GM12878 (cell line): Measurements from ENCODE around the gene CRTC1. TPM values are rescaled to one million over a fixed set of nuclear protein-coding genes. Genes with fewer than 3 reads are reported as not detected.
A peak's percentile ranks its signal among the peaks of the same experiment; 100 is the strongest.

Experiments used
- ATAC-seq: fragments of 200-7000 bp; cut with Tn5 transposase; 3 replicates; pipeline ENCODE4 v1.9.1; 2020; ENCODE audit warnings: mild to moderate bottlenecking, moderate library complexity
- BruUV-seq: library from RNA; stranded (reverse); fragments of 400-500 nt; replicated peaks from 2 replicates; lab custom pipeline; 2021; lab: Mats Ljungman, UMichigan
- CTCF ChIA-PET: fragments of 300-600 bp; sonication (Branson Sonifier 250); formaldehyde crosslinking; extraction: SDS; loops from one replicate; lab custom pipeline; 2021; ENCODE audit warnings: inconsistent platforms; lab: Yijun Ruan, JAX
- POLR2A ChIA-PET: fragments of 350-600 bp; formaldehyde crosslinking; extraction: SDS; loops from one replicate; lab custom pipeline; 2021; ENCODE audit warnings: inconsistent platforms; lab: Charles Lee
- RAD21 ChIA-PET: fragments of 300-600 bp; sonication (Branson Sonifier 250); formaldehyde crosslinking; loops from one replicate; lab custom pipeline; 2023; ENCODE audit warnings: antibody characterized with exemption; ENCODE audit not compliant: unreplicated experiment; lab: Charles Lee
- SMC1A ChIA-PET: fragments of 300-600 bp; sonication (Branson Sonifier 250); formaldehyde crosslinking; loops from one replicate; lab custom pipeline; 2023; ENCODE audit not compliant: unreplicated experiment, uncharacterized antibody; lab: Charles Lee
- DNase-seq: peaks from one replicate; pipeline ENCODE4 v3.0.0-alpha.2; 2011; ENCODE audit warnings: low read depth, low spot score
- FAIRE-seq: peaks from 3 replicates; lab custom pipeline; 2011; peaks lifted over from hg19 to GRCh38; lab: Jason Lieb, UNC
- H2AFZ ChIP-seq: 2 replicates; pipeline ENCODE4 v1.6.0; 2011; ENCODE audit warnings: low read depth, low read length, control low read depth; ENCODE audit not compliant: control insufficient read depth
- H3K27ac ChIP-seq: 2 replicates; pipeline ENCODE4 v1.5.1; 2011; ENCODE audit warnings: control low read depth; ENCODE audit not compliant: control insufficient read depth, insufficient read depth
- H3K27me3 ChIP-seq, 2 experiments: replicated peaks in 1 of 2; 2 replicates each; pipeline versions ENCODE4 v1.6.0 to v1.6.1; 2011; ENCODE audit warnings: low read length in 1 of 2; ENCODE audit not compliant: control insufficient read depth in 2 of 2, insufficient read depth in 2 of 2
- H3K36me3 ChIP-seq, 2 experiments: 2 replicates each; pipeline ENCODE4 v1.5.1; 2011; ENCODE audit warnings: low read length in 1 of 2; ENCODE audit not compliant: control insufficient read depth in 2 of 2, insufficient read depth in 2 of 2
- H3K4me1 ChIP-seq: 2 replicates; pipeline ENCODE4 v1.6.1; 2011; ENCODE audit warnings: mild to moderate bottlenecking, low read length, moderate library complexity, mixed read lengths; ENCODE audit not compliant: control insufficient read depth, insufficient read depth
- H3K4me2 ChIP-seq: 2 replicates; pipeline ENCODE4 v1.6.0; 2011; ENCODE audit warnings: control low read depth; ENCODE audit not compliant: control insufficient read depth, insufficient read depth
- H3K4me3 ChIP-seq: fragments of 200-600 bp; sonication (generic); 2 replicates; pipeline ENCODE4 v1.5.1; 2016
- H3K79me2 ChIP-seq: 2 replicates; pipeline ENCODE4 v1.6.0; 2011; ENCODE audit warnings: low read length; ENCODE audit not compliant: control insufficient read depth, insufficient read depth
- H3K9ac ChIP-seq: 2 replicates; pipeline ENCODE4 v1.8.0; 2011; ENCODE audit warnings: low read length, control low read depth, mixed read lengths; ENCODE audit not compliant: control insufficient read depth, insufficient read depth
- H3K9me3 ChIP-seq: replicated peaks from 3 replicates; pipeline ENCODE4 v1.5.1; 2011; ENCODE audit warnings: mild to moderate bottlenecking, low read length; ENCODE audit not compliant: control insufficient read depth, insufficient read depth
- H4K20me1 ChIP-seq: 2 replicates; pipeline ENCODE4 v1.6.0; 2011; ENCODE audit not compliant: control insufficient read depth, insufficient read depth
- EGR1 ChIP-seq, 2 experiments: IDR thresholded peaks; 1 replicate in 1 of 2; 2 replicates in 1 of 2; pipeline ENCODE4 v1.6.1; 2011 to 2012; ENCODE audit warnings: low read depth in 2 of 2, low read length in 2 of 2, borderline replicate concordance in 1 of 2, mild to moderate bottlenecking in 1 of 2, moderate library complexity in 1 of 2
- NFYB ChIP-seq: IDR thresholded peaks from 2 replicates; pipeline ENCODE4 v1.6.1; 2011; ENCODE audit warnings: low read depth, mild to moderate bottlenecking, low read length, improper control_type of control experiment, moderate library complexity; ENCODE audit not compliant: insufficient read depth
- STAT3 ChIP-seq: IDR thresholded peaks from 2 replicates; pipeline ENCODE4 v1.6.1; 2011; ENCODE audit warnings: low read depth, low read length, improper control_type of control experiment
- WGBS: methylation state at CpG from one replicate; pipeline ENCODE4 v1.1.6; 2016; ENCODE audit warnings: low lambda C conversion rate; ENCODE audit not compliant: insufficient replicate concordance, insufficient coverage; ENCODE audit errors: missing lambda C conversion rate; 5-methylcytosine and 5-hydroxymethylcytosine counted together
- in situ Hi-C: fragments of 300-500 bp; cut with MboI; formaldehyde crosslinking; loops from 9 replicates; pipeline ENCODE4 v1.14.3; 2018; ENCODE audit warnings: mixed read lengths
- intact Hi-C: fragments of 100-400 bp; cut with micrococcal nuclease; formaldehyde crosslinking; loops from one replicate; pipeline ENCODE4 v1.14.2; 2022; ENCODE audit not compliant: unreplicated experiment
- polyA plus RNA-seq, 11 experiments: library from polyadenylated mRNA; depleted of rRNA in 4 of 11; unstranded in 6 of 11; stranded (reverse) in 5 of 11; fragments of >200 nt; fragmentation: Nextera tagmentation in 4 of 11; fragmentation: Illumina TruSeq in 1 of 11; extraction: Ambion mirVana in 4 of 11; extraction: Trizol in 1 of 11; gene quantifications; 1 replicate in 1 of 11; 2 replicates in 10 of 11; pipeline versions ENCODE4 v1.2.1 to v1.2.3, GENCODE V29; 2011 to 2016; ENCODE audit warnings: inconsistent platforms in 2 of 11, missing spikeins in 2 of 11, low read depth in 1 of 11
- total RNA-seq, 4 experiments: library from RNA; depleted of rRNA in 3 of 4; stranded (reverse); fragments of >200 nt in 3 of 4; fragmentation: Illumina TruSeq in 1 of 4; extraction: Trizol in 1 of 4; gene quantifications; 2 replicates each; pipeline versions ENCODE4 v1.2.1 to v1.2.3, GENCODE V29; 2013 to 2021
- TF ChIP-seq, protein P1 (sequence below): fragments of 450-650 bp; IDR thresholded peaks from 2 replicates; pipeline ENCODE4 v1.6.1; 2016; ENCODE audit warnings: mild to moderate bottlenecking

CRTC1 gene
- total and polyA plus RNA-seq, 10 of the 15 experiments (the other 5 are each of a cell fraction or from before 2014, with no cell fraction given), result 0.02 to 4.6 (median 1.1) TPM; not detected in 1

DNA sequence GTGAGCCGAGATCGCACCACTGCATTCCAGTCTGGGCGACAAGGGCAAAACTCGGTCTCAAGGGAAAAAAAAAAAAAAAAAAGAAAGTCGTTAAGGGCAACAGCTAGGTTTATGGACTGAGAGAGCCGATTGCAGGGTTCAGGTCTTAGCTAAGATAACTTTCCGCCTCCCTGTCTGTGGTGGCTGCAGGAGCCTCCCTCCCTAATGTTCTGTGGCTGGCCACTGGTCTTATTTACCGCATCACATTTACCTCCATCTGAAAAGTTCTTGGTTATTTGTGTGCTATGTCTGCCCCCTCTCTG is 722 bp upstream of the CRTC1 start:
- POLR2A ChIA-PET, result interaction anchor here (0.6 to 1.0 kb wide), 5 partner anchors 93 to 551 kb away, joined by 3 to 6 read pairs (median 3); partner anchors contain the start of genes COPE and DDX49
- ATAC-seq, result no peak; the same call in 2 of the 3 replicates
- H3K27ac ChIP-seq, result no peak overlapping the region
- in situ Hi-C loops, result no loop called here
- H3K4me2 ChIP-seq, result peak overlapping the region; percentile 98
- BruUV-seq, result no TSS peak
- CTCF ChIA-PET, result interaction anchor here (0.6 to 2.1 kb wide), 5 partner anchors 53 to 240 kb away, joined by 3 to 6 read pairs (median 3); partner anchors contain the start of gene REX1BD
- 34% methylated on average over 5 of the region's 8 CpGs for WGBS
- H3K9ac ChIP-seq, result peak overlapping the region; percentile 78
- H3K4me1 ChIP-seq, result peaks cover 12% of the 10 kb centered on the region
- TF ChIP-seq, protein P1, sequence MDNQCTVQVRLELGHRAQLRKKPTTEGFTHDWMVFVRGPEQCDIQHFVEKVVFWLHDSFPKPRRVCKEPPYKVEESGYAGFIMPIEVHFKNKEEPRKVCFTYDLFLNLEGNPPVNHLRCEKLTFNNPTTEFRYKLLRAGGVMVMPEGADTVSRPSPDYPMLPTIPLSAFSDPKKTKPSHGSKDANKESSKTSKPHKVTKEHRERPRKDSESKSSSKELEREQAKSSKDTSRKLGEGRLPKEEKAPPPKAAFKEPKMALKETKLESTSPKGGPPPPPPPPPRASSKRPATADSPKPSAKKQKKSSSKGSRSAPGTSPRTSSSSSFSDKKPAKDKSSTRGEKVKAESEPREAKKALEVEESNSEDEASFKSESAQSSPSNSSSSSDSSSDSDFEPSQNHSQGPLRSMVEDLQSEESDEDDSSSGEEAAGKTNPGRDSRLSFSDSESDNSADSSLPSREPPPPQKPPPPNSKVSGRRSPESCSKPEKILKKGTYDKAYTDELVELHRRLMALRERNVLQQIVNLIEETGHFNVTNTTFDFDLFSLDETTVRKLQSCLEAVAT, result 0 out of 2 replicates have a peak, but pooled peaks have one; percentile 12
- TF ChIP-seq EGR1 (IDR thresholded peaks at IDR 0.05; ENCODE audit: borderline replicate concordance in 1 of 2, low read depth in 2 of 2, low read length in 2 of 2), result no peak
- FAIRE-seq, result no peak
- H4K20me1 ChIP-seq, result no peaks in the 10 kb centered on the region
- H2AFZ ChIP-seq, result peak overlapping the region; percentile 97
- H3K79me2 ChIP-seq, result no peaks in the 10 kb centered on the region; the same call in 1 of the 2 replicates
- H3K4me3 ChIP-seq, result peak overlapping the region; percentile 61
- no peaks in the 10 kb centered on the region for H3K36me3 ChIP-seq
- RAD21 ChIA-PET, result interaction anchor here (1.0 kb wide), 1 partner anchor 164 kb away, joined by 6 read pairs; no protein-coding TSS in a partner anchor
- H3K9me3 ChIP-seq, result no peaks in the 10 kb centered on the region
- no peaks in the 10 kb centered on the region for H3K27me3 ChIP-seq
- intact Hi-C loops, result loop anchor here (10.0 kb wide), 1 partner anchor 162 kb away; no protein-coding TSS in a partner anchor
- DNase-seq, result no peak
- SMC1A ChIA-PET, result interaction anchor here (0.6 to 1.4 kb wide), 3 partner anchors 10 to 111 kb away, joined by 3 to 4 read pairs (median 3); partner anchors contain the start of gene UBA52

DNA sequence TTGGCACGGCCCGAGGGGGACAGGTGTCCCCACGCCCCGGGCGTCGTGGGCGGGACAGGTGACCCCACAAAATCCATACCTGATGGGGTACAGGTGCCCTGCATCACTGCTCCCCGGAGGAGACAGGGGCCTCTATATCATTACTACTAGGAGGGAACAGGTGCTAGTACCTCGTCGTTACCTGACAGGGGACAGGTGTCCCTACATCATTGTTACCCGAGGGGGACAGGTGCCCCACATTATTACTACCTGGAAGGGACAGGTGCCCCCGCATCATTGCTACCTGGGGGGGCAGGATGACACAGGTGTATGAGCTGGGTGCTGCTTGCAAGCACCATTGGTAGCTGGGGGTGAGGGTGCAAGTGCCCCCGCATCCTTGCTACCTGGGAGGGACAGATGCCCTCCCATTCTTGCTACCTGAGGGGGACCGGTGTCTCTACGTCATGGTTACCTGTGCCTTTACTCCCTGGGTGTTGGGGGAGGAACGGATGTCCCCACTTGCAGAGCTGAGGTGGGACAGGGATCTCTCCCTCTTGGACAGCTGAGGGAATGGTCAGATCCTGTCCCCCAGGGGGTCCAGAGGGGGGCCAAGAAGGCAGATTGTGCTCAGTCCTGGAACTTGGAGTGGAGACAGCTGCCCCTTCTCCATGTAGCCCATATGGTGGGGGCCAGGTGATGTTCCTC is 620 bp downstream of the CRTC1 start:
- Histone ChIP-seq H3K4me2 (peak overlapping the region; percentile 94), H3K27ac (no peak overlapping the region), H3K27me3 (no peaks in the 10 kb centered on the region), H4K20me1 (no peaks in the 10 kb centered on the region), H3K9ac (0 out of 2 replicates have a peak overlapping the region, but pooled peaks have one; percentile 28), H3K36me3 (no peaks in the 10 kb centered on the region), H3K9me3 (no peaks in the 10 kb centered on the region), H3K4me1 (peaks cover 12% of the 10 kb centered on the region), H3K79me2 (no peaks in the 10 kb centered on the region; the same call in 1 of the 2 replicates), H3K4me3 (peak overlapping the region; percentile 68), H2AFZ (peak overlapping the region; percentile 67; the same call in 1 of the 2 replicates)
- in situ Hi-C loops (no loop called here), intact Hi-C loops (loop anchor here (10.0 kb wide), 1 partner anchor 161 kb away; no protein-coding TSS in a partner anchor)
- POLR2A ChIA-PET, result no interaction called here
- ATAC-seq, result no peak
- RAD21 ChIA-PET, result no interaction called here
- no TSS peak for BruUV-seq
- FAIRE-seq, result no peak
- no peak for DNase-seq
- SMC1A ChIA-PET, result no interaction called here
- TF ChIP-seq NFYB (no peak), STAT3 (no peak)
- WGBS, result 23% methylated on average over 16 of the region's 16 CpGs
- CTCF ChIA-PET, result no interaction called here
